Muscle layer of colon (tissue), 2 donors: ENCODE measurements around the gene PSAP.

Source experiments
- H3K27ac ChIP-seq: one replicate; pipeline ENCODE4 v1.7.0; 2013; ENCODE audit warnings: low read depth, mild to moderate bottlenecking, low read length, moderate library complexity
- H3K27me3 ChIP-seq, 2 donors: one replicate each; pipeline ENCODE4 v1.7.0; 2013; ENCODE audit warnings: low read length in 2 of 2, mild to moderate bottlenecking in 2 of 2; ENCODE audit not compliant: insufficient read depth in 2 of 2, control insufficient read depth in 1 of 2
- H3K36me3 ChIP-seq: one replicate; pipeline ENCODE4 v1.7.0; 2013; ENCODE audit warnings: mild to moderate bottlenecking, low read length; ENCODE audit not compliant: insufficient read depth
- H3K4me1 ChIP-seq: one replicate; pipeline ENCODE4 v1.7.0; 2013; ENCODE audit warnings: mild to moderate bottlenecking, low read length; ENCODE audit not compliant: insufficient read depth
- H3K4me3 ChIP-seq, 2 donors: one replicate each; pipeline ENCODE4 v1.7.0; 2013; ENCODE audit warnings: low read length in 2 of 2, low read depth in 1 of 2, mild to moderate bottlenecking in 1 of 2, moderate library complexity in 1 of 2
- H3K9ac ChIP-seq: one replicate; pipeline ENCODE4 v1.7.0; 2013; ENCODE audit warnings: low read length
- H3K9me3 ChIP-seq: one replicate; pipeline ENCODE4 v1.7.0; 2013; ENCODE audit warnings: mild to moderate bottlenecking, low read length
- donor health status: abdominal sarcoma.
- donor health status: Adenocarcinoma of cecum.

Gene PSAP

DNA sequence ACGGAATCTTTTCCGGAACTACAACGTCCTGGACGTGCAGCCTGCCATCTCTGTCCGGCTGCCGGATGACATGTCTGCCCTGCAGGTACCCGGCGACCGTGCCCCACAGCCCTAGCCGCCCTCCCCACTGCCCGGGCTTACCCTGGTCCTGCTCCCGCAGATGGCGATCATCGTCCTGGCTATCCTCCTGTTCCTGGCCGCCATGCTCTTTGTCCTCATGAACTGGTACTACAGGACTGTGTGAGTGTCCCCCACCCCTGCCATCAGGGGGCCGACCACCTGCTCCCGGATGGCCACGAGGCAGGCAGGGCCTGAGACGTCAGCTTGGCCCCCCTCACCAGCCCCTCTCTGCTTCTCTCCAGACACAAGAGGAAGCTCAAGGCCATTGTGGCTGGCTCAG is 39.7 kb downstream of the PSAP start:
- Histone ChIP-seq H3K4me1 (no peaks in the 10 kb centered on the region), H3K36me3 (peaks cover 10% of the 10 kb centered on the region), H3K27me3 (peaks cover 0 to 4% of the 10 kb centered on the region in 2 donors), H3K4me3 (no peak overlapping the region), H3K27ac (no peak overlapping the region), H3K9me3 (no peaks in the 10 kb centered on the region), H3K9ac (no peak overlapping the region)

DNA sequence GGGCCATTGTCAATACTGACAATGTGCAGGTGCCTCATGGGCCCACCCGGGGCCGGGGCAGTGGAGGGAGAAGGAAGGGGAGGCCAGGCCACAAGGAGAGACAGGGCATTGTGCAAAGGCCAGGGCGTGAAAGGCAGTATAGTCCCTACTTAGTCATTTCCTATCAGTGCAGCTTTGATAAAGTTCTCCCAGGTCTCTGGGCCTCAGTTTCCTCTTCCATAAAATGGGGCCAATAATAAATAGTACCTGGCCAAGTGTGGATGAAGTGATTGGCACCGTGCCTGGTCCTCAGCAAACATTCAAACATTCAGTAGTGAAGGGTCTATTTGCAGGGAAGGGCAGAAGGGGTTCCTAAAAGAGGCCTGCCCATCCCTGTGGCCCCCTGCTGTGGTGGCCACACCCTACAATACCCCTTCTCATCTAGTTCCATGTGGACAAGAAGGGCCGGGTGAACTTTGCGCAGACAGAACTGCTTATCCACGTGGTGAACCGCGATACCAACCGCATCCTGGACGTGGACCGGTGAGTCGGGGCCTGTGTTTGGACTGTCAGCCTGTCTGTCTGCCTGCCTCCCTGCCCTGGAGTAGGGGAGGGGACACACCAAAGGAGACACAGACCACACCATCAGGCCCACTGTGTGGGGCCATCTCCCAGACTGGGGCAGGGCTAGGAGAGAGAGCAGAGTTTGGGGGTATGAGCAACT is 40.9 kb downstream of the PSAP start:
- H3K9ac ChIP-seq = no peak overlapping the region
- no peak overlapping the region for H3K27ac ChIP-seq
- no peaks in the 10 kb centered on the region for H3K4me1 ChIP-seq
- H3K9me3 ChIP-seq = no peaks in the 10 kb centered on the region
- peaks cover 0 to 4% of the 10 kb centered on the region in 2 donors for H3K27me3 ChIP-seq
- no peak overlapping the region for H3K4me3 ChIP-seq
- H3K36me3 ChIP-seq = no peaks in the 10 kb centered on the region

DNA sequence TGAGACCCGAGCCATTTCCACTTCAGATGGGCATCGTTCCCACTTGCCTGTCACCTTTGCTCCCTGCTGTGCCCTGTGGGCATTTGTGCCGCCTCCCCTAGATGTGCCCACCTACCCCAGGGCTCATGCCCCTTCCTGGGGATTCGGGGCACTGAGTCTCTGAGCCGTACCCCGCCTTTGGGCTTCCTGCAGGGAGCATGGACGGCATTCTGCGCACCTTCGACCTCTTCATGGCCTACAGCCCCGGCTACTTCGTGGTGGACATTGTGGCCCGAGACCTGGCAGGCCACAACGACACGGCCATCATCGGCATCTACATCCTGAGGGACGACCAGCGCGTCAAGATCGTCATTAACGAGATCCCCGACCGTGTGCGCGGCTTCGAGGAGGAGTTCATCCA is 41.4 kb downstream of the PSAP start:
- Histone ChIP-seq H3K9me3 (no peaks in the 10 kb centered on the region), H3K9ac (no peak overlapping the region), H3K4me1 (no peaks in the 10 kb centered on the region), H3K4me3 (no peak overlapping the region), H3K36me3 (no peaks in the 10 kb centered on the region), H3K27ac (no peak overlapping the region), H3K27me3 (peaks cover 0 to 4% of the 10 kb centered on the region in 2 donors)

DNA sequence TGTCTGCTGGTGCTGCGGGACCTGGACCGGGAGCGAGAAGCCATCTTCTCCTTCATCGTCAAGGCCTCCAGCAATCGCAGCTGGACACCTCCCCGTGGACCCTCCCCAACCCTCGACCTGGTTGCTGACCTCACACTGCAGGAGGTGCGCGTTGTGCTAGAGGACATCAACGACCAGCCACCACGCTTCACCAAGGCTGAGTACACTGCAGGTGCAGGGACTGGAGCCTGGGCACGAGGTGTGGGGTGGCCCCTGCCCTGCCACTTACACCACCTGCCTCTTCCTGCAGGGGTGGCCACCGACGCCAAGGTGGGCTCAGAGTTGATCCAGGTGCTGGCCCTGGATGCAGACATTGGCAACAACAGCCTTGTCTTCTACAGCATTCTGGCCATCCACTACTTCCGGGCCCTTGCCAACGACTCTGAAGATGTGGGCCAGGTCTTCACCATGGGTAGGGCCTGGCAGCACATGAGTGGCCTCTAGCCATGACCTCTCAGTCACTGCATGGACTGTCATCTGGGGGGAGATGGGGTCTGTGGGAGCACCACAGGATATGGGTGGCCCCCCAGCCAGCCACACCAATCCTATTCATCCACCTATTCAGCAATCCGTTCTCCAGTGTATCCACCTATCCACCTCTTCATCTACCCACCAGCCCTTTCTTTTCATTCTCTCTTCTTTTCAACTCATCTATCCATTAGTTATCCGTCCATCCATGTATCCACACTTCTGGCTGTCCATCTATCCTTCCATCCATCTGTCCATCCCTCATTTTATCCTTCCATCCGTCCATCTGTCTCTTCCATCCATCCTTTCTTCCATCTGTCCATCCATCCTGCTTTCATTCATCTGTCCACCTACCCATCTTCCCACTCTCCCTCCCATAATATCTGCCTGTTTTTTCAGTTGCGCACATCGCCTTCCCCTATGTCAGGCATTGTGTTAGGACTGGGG is 43.2 kb downstream of the PSAP start:
- Histone ChIP-seq H3K4me3 (no peak overlapping the region), H3K27me3 (peaks cover 0 to 4% of the 10 kb centered on the region in 2 donors), H3K36me3 (no peaks in the 10 kb centered on the region), H3K4me1 (no peaks in the 10 kb centered on the region), H3K9ac (no peak overlapping the region), H3K27ac (no peak overlapping the region), H3K9me3 (no peaks in the 10 kb centered on the region)

DNA sequence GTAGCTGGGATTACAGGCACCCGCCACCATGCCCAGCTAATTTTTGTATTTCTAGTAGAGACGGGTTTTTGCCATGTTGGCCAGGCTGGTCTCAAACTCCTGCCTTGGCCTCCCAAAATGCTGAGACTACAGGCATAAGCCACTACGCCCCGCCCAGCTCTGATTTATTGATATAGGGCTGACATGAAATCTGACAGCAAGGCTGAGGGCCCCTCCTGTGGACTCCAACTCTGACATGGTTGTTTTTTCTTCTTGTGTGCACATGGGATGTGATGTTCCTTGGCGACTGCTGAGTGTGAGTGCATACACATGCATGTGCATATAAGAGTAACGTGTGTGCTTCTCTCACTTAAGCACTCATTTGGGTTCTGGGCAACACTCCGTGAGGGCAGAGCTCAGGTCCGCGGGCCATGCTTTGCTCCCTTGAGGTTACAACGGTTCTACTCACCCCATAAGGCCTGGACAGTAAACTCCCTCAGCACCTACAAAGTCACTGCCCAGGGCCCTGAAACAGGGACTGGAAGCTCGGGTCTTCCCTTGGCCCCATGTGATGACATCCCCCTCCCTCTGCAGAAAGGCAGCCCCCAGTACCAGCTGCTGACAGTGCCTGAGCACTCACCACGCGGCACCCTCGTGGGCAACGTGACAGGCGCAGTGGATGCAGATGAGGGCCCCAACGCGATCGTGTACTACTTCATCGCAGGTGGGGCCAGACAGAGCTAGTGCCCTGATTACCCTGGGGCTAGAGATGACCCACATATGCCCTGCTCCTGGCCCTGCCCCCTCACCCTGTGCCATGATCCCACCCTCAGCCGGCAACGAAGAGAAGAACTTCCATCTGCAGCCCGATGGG is 44.1 kb downstream of the PSAP start:
- no peak overlapping the region for H3K9ac ChIP-seq
- H3K27me3 ChIP-seq = peaks cover 0 to 4% of the 10 kb centered on the region in 2 donors
- no peaks in the 10 kb centered on the region for H3K9me3 ChIP-seq
- H3K4me3 ChIP-seq = no peak overlapping the region
- H3K4me1 ChIP-seq = no peaks in the 10 kb centered on the region
- no peak overlapping the region for H3K27ac ChIP-seq
- H3K36me3 ChIP-seq = no peaks in the 10 kb centered on the region

DNA sequence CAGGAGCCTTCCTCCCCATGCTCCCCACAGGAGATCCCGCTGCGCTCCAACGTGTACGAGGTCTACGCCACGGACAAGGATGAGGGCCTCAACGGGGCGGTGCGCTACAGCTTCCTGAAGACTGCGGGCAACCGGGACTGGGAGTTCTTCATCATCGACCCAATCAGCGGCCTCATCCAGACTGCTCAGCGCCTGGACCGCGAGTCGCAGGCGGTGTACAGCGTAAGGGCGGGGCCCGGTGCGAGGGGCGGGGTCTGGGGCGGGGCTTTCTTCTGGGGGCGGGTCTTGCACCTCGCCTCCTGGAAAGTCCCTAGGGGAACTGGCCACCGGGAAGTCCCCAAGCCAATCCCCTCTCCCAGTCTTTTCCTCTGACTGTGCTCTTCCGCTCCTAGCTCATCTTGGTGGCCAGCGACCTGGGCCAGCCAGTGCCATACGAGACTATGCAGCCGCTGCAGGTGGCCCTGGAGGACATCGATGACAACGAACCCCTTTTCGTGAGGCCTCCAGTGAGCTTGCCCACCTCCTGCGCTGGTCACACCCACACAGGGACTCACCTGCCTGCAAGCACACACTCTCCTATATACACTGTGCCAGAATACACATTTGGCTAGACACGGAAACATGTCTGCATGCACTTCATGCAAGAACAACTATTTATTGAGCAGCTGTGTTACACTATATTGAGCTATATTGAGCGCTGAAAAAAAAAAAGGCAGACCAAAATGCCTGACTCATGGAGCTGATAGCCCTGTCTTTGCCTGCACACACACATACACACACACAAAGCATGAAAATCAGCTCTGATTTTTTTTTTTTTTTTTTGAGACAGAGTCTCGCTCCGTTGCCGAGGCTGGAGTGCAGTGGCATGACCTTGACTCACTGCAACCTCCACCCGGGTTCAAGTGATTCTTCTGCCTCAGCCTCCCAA is 45.0 kb downstream of the PSAP start:
- Histone ChIP-seq H3K27ac (no peak overlapping the region), H3K9me3 (no peaks in the 10 kb centered on the region), H3K27me3 (peaks cover 0 to 4% of the 10 kb centered on the region in 2 donors), H3K4me3 (no peak overlapping the region), H3K4me1 (no peaks in the 10 kb centered on the region), H3K9ac (no peak overlapping the region), H3K36me3 (no peaks in the 10 kb centered on the region)

DNA sequence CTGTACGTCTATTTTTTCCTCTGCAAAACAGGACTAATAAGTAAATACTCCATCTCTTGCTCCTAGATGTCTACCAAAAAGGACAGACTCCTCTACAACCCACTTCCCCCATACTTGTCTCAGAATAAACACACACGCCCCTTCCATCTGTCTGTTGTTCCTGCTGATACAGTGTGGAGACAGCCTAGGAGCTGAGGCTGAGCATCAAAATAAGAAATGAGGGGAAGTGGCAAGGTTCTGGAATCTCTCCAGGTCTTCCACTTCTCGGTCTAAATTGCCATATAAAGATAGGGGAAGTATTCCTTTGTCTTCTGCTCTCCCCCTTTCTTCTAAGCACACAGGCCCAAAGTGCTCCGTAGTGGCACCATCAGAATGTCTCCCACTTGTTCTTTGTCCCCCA is 47.0 kb downstream of the PSAP start:
- no peak overlapping the region for H3K4me3 ChIP-seq
- no peak overlapping the region for H3K27ac ChIP-seq
- no peaks in the 10 kb centered on the region for H3K4me1 ChIP-seq
- no peaks in the 10 kb centered on the region for H3K36me3 ChIP-seq
- H3K9ac ChIP-seq = no peak overlapping the region
- no peaks in the 10 kb centered on the region for H3K9me3 ChIP-seq
- H3K27me3 ChIP-seq = peaks cover 0 to 4% of the 10 kb centered on the region in 2 donors

DNA sequence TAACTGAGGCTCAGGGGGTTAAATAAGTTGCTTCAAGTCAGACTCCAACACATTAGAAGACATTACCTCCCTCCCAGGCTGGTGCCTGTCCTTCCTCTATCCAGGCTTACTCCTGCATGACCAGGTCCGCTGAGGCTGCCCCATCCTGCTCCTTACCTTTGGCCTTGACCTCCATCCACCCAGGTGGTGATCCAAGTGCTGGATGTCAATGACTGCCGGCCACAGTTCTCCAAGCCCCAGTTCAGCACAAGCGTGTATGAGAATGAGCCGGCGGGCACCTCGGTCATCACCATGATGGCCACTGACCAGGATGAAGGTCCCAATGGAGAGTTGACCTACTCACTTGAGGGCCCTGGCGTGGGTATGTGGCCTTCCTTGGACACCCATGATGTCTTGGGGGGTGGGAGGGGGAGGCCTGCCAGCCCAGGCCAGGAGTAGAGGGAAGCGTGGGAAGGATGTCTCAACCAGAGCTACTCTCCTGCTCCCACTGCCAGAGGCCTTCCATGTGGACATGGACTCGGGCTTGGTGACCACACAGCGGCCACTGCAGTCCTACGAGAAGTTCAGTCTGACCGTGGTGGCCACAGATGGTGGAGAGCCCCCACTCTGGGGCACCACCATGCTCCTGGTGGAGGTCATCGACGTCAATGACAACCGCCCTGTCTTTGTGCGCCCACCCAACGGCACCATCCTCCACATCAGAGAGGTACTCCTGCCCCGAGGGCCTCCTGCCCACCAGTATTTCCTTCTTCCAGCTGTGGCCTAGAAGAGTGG is 48.1 kb downstream of the PSAP start:
- H3K36me3 ChIP-seq = no peaks in the 10 kb centered on the region
- no peak overlapping the region for H3K27ac ChIP-seq
- H3K4me1 ChIP-seq = no peaks in the 10 kb centered on the region
- peaks cover 0 to 4% of the 10 kb centered on the region in 2 donors for H3K27me3 ChIP-seq
- H3K9me3 ChIP-seq = no peaks in the 10 kb centered on the region
- no peak overlapping the region for H3K9ac ChIP-seq
- H3K4me3 ChIP-seq = no peak overlapping the region

DNA sequence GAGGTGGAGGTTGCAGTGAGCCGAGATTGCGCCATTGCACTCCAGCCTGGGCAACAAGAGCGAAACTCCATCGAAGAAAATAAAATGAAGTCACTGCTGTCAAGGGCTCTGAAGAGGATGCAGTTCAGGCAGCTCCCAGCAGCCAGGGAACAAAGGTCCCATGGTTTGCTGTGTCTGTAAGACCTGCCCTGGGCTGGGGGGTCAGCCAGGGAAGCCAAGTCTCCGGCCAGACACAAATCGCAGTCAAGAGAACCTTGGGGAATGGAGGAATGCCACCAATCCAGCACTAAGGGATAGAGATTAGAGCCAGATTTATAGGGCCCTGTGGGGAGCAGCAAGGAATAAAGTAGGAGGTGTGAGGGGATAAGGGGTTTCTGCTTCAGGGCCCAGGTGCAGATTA is 48.8 kb downstream of the PSAP start:
- Histone ChIP-seq H3K4me1 (no peaks in the 10 kb centered on the region), H3K36me3 (no peaks in the 10 kb centered on the region), H3K4me3 (no peak overlapping the region), H3K9me3 (no peaks in the 10 kb centered on the region), H3K27ac (no peak overlapping the region), H3K27me3 (peaks cover 0 to 3% of the 10 kb centered on the region in 2 donors), H3K9ac (no peak overlapping the region)

DNA sequence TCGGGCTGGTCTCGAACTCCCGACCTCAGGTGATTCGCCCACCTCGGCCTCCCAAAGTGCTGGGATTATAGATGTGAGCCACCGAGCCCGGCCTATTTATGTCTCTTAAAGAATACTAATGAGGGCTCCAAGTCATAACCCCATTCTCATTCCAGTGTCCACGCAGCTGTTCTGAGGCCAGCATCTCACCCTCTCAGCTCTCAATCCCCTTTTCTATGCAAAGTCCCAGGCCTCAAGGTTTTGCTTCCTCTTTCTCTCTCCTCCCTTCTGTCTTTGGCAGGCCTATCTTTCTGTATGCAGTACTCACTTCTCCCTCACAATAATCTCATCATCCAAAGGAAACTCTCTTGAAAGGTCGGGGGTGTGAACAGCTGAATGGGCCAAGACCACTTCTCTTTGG is 49.7 kb downstream of the PSAP start:
- Histone ChIP-seq H3K4me3 (no peak overlapping the region), H3K27me3 (no peaks in the 10 kb centered on the region), H3K36me3 (no peaks in the 10 kb centered on the region), H3K27ac (no peak overlapping the region), H3K9me3 (no peaks in the 10 kb centered on the region), H3K4me1 (no peaks in the 10 kb centered on the region), H3K9ac (no peak overlapping the region)
